GM13976 (cell line): ENCODE measurements around the gene ADGRD1.

ENCODE experiments used
- DNase-seq: peaks from one replicate; pipeline ENCODE4 v3.0.0; 2012; ENCODE audit warnings: low spot score
- in situ Hi-C: fragments of 300-500 bp; cut with MboI; formaldehyde crosslinking; loops from one replicate; pipeline ENCODE4 v1.12.0; 2022; ENCODE audit warnings: low sequenced_read_pairs, mixed read lengths, inconsistent platforms; ENCODE audit not compliant: unreplicated experiment
- TF ChIP-seq, protein P1 (sequence below): IDR thresholded peaks from 2 replicates; pipeline ENCODE4 v1.5.1; 2012; ENCODE audit warnings: borderline replicate concordance, mild to moderate bottlenecking; ENCODE audit not compliant: insufficient read depth; ENCODE audit errors: extremely low read depth, missing control alignments, control extremely low read depth

Gene ADGRD1

DNA sequence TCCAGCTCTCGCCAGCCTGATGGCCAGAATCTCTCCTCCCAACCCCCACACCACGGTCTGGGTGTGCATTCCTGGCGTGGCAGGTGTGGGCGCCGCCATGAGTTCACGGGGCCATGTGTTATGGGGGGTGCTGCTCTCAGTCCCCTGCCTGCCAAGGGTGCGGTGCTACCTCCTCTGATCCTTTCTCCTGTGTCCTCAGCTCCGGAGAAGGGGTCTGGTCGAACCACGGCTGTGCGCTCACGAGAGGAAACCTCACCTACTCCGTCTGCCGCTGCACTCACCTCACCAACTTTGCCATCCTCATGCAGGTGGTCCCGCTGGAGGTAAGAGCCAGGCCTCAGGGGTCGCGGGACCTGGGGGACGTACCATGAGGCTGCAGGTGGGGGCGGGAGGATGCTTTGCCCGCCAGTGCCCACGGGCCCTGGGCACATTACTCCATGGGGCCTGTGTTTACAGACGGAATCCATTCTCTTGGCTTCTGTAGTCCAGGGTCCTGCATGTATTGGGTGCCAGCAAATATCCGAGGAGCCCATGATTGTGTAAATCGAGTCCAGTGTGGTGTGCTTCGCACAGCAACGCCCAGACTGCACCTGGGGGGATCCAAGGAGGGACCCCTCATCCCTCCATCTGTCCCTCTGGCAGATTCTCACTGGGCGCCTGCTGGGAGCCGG lies 130.8 kb downstream of the ADGRD1 start:
- DNase-seq: no peak
- TF ChIP-seq, protein P1, sequence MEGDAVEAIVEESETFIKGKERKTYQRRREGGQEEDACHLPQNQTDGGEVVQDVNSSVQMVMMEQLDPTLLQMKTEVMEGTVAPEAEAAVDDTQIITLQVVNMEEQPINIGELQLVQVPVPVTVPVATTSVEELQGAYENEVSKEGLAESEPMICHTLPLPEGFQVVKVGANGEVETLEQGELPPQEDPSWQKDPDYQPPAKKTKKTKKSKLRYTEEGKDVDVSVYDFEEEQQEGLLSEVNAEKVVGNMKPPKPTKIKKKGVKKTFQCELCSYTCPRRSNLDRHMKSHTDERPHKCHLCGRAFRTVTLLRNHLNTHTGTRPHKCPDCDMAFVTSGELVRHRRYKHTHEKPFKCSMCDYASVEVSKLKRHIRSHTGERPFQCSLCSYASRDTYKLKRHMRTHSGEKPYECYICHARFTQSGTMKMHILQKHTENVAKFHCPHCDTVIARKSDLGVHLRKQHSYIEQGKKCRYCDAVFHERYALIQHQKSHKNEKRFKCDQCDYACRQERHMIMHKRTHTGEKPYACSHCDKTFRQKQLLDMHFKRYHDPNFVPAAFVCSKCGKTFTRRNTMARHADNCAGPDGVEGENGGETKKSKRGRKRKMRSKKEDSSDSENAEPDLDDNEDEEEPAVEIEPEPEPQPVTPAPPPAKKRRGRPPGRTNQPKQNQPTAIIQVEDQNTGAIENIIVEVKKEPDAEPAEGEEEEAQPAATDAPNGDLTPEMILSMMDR: no peak
- in situ Hi-C loops: no loop called here

DNA sequence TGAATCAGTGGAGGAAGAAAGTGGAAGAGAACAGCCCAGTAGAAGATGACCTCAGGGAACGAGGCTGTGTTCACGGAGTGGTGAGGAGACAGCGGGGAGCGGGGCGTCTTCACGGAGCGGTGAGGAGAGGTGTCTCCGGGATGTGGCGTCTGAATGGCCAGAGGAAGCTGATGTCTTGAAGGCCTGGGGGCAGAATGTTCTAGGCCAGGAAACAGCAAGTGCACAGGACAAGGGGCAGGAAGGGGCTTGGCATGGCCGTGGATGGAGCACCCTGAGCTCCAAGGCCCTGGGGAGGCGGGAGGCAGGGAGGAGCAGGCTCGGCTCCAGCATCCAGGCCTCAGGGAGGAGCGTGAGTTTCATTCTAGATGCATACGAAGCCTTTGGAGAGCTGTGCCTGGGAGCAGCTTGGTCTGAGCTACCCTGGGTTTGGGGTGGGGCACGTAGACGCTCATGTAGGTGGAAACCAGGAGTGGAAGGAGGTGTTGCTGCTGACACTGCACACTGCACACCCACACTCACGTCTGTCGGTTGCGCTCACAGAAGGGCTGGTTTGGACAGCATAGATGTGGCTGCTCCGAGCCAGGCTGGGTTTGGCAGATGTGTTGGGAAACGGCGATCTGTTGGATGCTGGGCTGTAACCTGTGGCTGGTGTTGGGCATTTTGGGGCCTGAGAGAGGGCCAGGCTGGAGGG lies 131.6 kb downstream of the ADGRD1 start:
- in situ Hi-C loops: no loop called here
- TF ChIP-seq, protein P1: no peak
- no peak for DNase-seq

DNA sequence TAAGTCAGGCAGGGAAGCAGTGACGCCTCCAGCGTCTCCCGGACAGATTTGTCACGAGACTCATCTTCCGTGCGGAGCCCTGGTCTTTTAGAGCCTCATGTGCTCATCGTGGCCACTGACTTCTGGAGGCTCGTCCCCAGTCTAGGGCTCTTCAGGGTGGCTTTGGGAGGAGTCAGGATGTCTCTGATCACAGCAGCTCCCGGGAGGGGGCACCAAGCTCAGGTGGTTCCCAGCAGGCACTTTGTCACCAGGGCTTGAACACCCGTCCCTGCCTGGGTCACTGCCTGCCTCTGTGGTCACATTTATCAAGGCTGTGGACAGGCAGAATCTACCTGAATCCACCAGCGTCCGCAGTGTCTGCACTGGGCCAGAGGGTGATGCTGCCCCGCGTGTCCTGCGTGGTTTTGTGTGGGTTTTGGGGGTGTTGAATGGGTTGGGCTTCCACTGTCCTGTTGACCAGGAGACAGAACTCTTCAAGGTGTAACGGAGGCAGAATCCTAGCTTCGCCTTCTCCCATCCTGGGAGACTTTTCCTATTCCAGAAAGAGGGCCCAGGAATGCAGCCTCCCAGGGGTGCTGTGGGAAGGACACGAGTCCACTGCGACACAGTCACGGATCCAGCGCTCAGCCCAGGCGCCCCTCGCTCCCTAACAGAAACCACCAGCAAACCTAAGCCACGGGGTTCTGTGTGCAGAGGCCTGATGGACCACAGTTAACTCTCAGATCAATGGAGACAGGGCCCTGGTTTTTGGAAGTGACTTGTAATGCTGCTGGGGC lies 132.3 kb downstream of the ADGRD1 start:
- TF ChIP-seq, protein P1: no peak
- no peak for DNase-seq
- in situ Hi-C loops: no loop called here

DNA sequence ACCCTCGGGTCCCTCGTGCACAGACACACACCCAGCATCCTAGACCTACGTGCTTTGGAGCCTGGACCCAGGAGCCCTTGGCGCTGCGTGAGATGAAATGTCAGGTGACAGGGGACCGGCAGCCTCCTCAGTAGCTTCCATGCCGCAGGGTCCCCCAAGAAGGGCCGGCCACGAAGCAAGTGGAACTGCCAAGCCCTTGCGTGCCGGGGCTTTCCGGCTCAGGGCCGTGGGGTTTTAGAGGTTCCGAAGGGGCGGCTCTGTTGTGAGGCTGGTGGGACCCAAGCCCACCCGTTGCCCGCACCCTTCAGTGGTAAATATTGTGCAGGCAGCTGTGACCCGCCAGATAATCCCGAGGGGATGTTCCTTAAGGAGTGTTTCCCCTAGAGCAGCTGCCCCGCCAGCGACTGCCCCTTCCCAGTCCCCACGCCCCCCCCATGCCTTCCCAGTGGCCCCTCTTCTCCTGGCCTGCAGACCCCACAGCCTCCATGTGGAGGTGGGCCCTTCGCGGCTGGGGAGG lies 133.7 kb downstream of the ADGRD1 start:
- no peak for DNase-seq
- in situ Hi-C loops: no loop called here

DNA sequence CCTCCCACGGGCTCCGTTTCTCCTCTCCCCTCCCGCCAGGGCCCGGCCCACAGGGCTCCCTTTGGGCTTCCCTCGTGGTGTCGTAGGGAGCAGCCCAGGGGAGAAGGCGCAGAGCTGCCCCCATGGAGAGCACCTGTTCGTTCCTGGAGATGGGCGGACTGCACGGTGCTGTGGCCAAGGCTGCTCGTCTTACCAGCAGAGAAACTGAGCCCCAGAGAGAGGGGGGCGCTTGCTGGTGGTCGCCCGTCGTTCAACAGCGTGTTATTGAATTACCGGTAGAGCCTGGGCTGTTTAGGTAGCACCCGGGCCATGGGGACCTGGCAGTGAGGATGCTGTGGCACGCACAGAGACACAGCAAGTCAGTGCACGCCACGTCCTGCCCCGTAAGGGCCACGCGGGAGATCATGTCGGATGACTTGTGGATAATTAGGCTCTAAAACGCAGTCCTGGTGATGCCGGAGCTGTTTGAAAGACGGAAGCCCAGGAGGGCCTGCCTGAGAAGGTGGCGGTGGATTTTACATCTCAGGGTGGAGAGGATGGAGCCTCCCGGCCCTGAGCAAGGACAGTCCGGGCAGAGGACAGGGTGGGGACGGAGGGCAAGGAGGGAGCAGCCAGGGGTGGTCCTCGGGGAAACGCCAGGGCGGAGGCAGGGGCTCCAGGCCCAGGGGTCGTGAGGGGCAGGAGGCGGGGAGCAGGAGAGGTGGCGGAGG lies 134.4 kb downstream of the ADGRD1 start:
- in situ Hi-C loops: no loop called here
- TF ChIP-seq, protein P1: no peak
- no peak for DNase-seq

More for the DNA sequence above, 133.7 kb downstream of the ADGRD1 start:
- TF ChIP-seq, protein P1: no peak
